AG04450 (cell line): Measurements from ENCODE around the gene DGUOK. TPM values are rescaled to one million over a fixed set of nuclear protein-coding genes. Genes with fewer than 3 reads are reported as not detected.
A peak's percentile ranks its signal among the peaks of the same experiment; 100 is the strongest.

Experiments used
- CTCF ChIA-PET: fragments of 300-600, 350-600 bp; formaldehyde crosslinking; extraction: SDS; loops from one replicate; lab custom pipeline; 2022; ENCODE audit warnings: antibody characterized with exemption, inconsistent platforms; lab: Charles Lee
- POLR2A ChIA-PET: fragments of 350-600 bp; formaldehyde crosslinking; extraction: SDS; loops from one replicate; lab custom pipeline; 2021; ENCODE audit warnings: antibody characterized with exemption, inconsistent platforms; lab: Yijun Ruan, JAX
- DNase-seq: peaks from one replicate; pipeline ENCODE4 v3.0.0-alpha.2; 2011; ENCODE audit warnings: low read depth, low spot score
- H3K27ac ChIP-seq: one replicate; pipeline ENCODE4 v1.5.1; 2012; ENCODE audit warnings: low read depth, low read length, control low read depth
- H3K27me3 ChIP-seq: one replicate; pipeline ENCODE4 v1.6.0; 2012; ENCODE audit warnings: low read length; ENCODE audit not compliant: control insufficient read depth, insufficient read depth
- H3K4me3 ChIP-seq: 2 replicates; pipeline ENCODE4 v1.5.1; 2011; ENCODE audit warnings: mild to moderate bottlenecking, low read depth, low read length, control low read depth
- H3K9me3 ChIP-seq: 2 replicates; pipeline ENCODE4 v1.5.1; 2012; ENCODE audit warnings: low read length; ENCODE audit not compliant: control insufficient read depth, insufficient read depth
- polyA plus RNA-seq: library from polyadenylated mRNA; depleted of rRNA; stranded (reverse); fragments of >200 nt; gene quantifications from 2 replicates; pipeline ENCODE4 v1.2.3, GENCODE V29; 2011
- TF ChIP-seq, protein P1 (sequence below): IDR thresholded peaks from 2 replicates; pipeline ENCODE4 v1.5.1; 2011; ENCODE audit warnings: low read depth, low read length, control low read depth, inconsistent platforms

The DGUOK gene
- polyA plus RNA-seq, 1 experiment, result 101 TPM

DNA sequence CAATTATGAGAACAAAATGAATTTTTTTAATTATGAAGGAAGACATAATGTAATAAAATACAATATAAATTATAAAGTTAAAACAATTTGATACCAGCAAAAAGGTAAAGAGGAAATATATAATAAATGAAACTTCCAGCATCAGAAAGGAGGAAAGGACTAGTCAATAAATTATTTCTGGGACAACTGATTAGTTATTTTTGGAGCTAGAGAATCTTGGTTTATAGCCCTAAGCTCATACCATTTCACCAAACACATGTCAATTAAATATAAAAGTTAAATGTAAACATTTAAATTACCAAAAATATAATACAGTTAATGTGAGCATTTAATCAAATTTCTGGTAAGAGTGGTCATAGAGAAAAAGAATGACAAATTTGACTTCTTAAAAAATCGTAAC lies 21.7 kb upstream of the DGUOK start:
- no peak overlapping the region for H3K4me3 ChIP-seq
- no peak for DNase-seq
- H3K27ac ChIP-seq, result no peak overlapping the region
- no peaks in the 10 kb centered on the region for H3K9me3 ChIP-seq
- no peaks in the 10 kb centered on the region for H3K27me3 ChIP-seq
- POLR2A ChIA-PET, result no interaction called here
- TF ChIP-seq, protein P1, sequence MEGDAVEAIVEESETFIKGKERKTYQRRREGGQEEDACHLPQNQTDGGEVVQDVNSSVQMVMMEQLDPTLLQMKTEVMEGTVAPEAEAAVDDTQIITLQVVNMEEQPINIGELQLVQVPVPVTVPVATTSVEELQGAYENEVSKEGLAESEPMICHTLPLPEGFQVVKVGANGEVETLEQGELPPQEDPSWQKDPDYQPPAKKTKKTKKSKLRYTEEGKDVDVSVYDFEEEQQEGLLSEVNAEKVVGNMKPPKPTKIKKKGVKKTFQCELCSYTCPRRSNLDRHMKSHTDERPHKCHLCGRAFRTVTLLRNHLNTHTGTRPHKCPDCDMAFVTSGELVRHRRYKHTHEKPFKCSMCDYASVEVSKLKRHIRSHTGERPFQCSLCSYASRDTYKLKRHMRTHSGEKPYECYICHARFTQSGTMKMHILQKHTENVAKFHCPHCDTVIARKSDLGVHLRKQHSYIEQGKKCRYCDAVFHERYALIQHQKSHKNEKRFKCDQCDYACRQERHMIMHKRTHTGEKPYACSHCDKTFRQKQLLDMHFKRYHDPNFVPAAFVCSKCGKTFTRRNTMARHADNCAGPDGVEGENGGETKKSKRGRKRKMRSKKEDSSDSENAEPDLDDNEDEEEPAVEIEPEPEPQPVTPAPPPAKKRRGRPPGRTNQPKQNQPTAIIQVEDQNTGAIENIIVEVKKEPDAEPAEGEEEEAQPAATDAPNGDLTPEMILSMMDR, result no peak
- CTCF ChIA-PET, result interaction anchor here (1.3 kb wide), 1 partner anchor 78 kb away, joined by 5 read pairs; no protein-coding TSS in a partner anchor

DNA sequence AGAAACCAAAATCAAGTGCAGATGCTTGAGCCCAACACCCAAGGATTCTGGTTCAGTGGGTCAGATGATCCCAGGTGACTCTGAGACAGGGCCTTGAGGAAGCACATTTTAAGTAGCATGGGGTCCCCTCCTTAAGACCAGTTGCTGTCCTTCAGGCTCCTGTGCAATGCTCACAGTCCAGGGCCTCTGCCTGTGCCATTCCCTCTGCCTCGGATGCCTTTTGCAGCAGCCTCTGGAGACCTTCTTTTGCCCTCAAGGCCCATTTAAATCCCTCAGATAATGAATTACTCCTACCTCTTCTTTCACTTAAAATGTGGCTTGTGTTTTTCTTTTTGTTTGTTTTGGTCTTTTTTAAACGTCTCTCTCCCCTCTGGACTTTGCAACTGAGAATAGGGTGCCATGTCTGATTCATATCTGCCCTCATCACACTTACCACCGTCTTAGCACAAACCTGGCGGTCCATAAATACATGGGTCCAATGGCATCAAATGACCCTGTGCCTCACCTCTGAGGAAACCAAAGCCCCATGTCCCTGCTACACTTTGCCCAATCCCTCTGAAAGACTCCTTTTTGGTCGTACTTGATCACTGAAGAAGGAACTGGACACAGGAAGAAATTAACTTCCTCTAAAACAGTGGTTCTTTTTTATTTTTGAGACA lies 19.7 kb upstream of the DGUOK start:
- TF ChIP-seq, protein P1, result no peak
- no peaks in the 10 kb centered on the region for H3K9me3 ChIP-seq
- no peaks in the 10 kb centered on the region for H3K27me3 ChIP-seq
- no peak for DNase-seq
- POLR2A ChIA-PET, result interaction anchor here (1.0 kb wide), 1 partner anchor 213 kb away, joined by 3 read pairs; no protein-coding TSS in a partner anchor
- no peak overlapping the region for H3K4me3 ChIP-seq
- no peak overlapping the region for H3K27ac ChIP-seq
- CTCF ChIA-PET, result interaction anchor here (0.9 to 1.2 kb wide), 2 partner anchors 80 to 82 kb away, joined by 3 to 4 read pairs; no protein-coding TSS in a partner anchor

DNA sequence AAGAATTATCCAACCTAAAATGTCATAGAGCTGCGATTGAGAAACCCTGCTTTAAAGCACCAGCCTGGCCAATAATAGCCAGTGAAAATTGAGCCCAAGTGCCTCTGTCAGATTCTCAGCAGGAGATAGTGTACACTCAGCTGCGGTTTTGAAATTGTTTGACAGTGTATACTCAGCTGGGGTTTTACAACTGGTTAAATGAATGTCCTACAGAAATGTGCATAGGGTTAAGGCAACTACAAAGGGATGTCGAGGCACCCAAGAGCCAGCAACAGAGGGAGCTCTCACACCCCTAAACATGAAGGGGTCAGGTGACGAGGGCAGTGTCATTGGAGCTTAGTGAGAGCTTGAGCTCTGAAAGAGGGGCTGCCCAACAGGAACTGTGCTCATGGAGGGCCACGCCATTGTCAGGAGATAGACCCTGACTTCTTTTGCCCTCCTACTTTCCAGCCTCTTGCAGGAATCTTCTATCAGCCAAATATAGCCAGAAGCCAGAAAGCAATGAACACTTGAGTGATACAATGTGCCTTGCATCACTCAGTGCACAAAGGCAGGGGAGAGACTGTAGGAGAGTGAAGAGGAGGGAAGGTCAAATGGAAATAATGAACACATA lies 18.7 kb upstream of the DGUOK start:
- TF ChIP-seq, protein P1, result 0 out of 2 replicates have a peak, but pooled peaks have one; percentile 5
- DNase-seq, result no peak
- CTCF ChIA-PET, result interaction anchor here (0.6 to 1.2 kb wide), 4 partner anchors 81 to 426 kb away, joined by 3 to 4 read pairs (median 4); no protein-coding TSS in a partner anchor

DNA sequence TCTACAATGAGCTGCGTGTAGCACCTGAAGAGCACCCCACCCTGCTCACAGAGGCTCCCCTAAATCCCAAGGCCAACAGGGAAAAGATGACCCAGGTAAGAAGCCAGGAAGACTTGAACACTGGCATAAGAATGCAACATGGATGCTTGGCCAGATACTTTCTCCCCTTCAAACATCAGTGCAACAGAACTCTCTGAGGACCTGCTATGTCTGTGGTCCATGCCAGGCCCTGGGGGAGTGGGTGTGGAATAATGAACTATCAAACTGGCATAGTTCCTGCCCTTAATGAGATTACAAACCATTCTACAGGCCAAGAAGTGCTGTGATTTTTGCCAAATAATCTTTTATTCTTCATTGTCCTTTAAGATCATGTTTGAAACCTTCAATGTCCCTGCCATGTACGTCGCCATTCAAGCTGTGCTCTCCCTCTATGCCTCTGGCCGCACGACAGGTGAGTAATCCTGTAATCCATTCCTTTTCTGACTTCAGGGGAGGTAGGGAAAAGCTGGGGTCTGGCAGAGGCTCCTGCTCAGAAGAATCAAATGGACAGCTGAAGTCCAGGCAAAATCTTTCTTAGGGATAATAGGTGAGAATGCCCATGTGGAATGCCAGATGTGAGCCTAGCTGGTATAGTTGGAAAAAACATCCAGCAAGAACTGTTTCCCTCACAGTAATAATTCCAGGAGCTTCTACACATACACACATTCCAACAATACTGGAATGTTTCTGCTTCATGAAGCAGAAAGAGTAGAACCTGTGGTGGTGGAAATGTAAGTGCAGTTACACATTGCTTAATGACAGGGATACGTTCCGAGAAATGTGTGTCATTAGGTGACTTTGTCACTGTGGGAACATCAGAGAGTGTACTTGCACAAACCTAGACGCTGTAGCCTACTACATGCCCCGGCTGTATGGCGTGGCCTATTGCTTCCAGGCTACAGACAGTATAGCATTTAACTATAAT lies 17.7 kb upstream of the DGUOK start:
- no peaks in the 10 kb centered on the region for H3K27me3 ChIP-seq
- ChIA-PET POLR2A (interaction anchor here (1.0 kb wide), 1 partner anchor 15 kb away, joined by 3 read pairs; no protein-coding TSS in a partner anchor), CTCF (interaction anchor here (1.4 kb wide), 1 partner anchor 242 kb away, joined by 4 read pairs; no protein-coding TSS in a partner anchor)

More for the DNA sequence above, 18.7 kb upstream of the DGUOK start:
- POLR2A ChIA-PET, result interaction anchor here (0.6 to 1.1 kb wide), 3 partner anchors 14 to 213 kb away, joined by 3 to 4 read pairs (median 3); no protein-coding TSS in a partner anchor
- Histone ChIP-seq H3K27me3 (no peaks in the 10 kb centered on the region), H3K4me3 (no peak overlapping the region), H3K9me3 (no peaks in the 10 kb centered on the region), H3K27ac (no peak overlapping the region)

More for the DNA sequence above, 17.7 kb upstream of the DGUOK start:
- H3K4me3 ChIP-seq, result no peak overlapping the region
- H3K27ac ChIP-seq, result no peak overlapping the region
- TF ChIP-seq, protein P1, result no peak
- DNase-seq, result no peak
- H3K9me3 ChIP-seq, result no peaks in the 10 kb centered on the region
